GM19099 (cell line): ENCODE measurements around the gene RNF220.

ENCODE experiments used
- POLR2A ChIP-seq: IDR thresholded peaks from 3 replicates; pipeline ENCODE4 v1.6.1; 2011; ENCODE audit warnings: low read depth; ENCODE audit not compliant: insufficient read length; ENCODE audit errors: extremely low read depth

Gene RNF220

GRCh38 chr1:44641126-44642102, 236.4 kb downstream of the RNF220 start:
- no peak for TF ChIP-seq POLR2A

- no peak for TF ChIP-seq POLR2A
These were observed 237.2 kb downstream of the RNF220 start for GRCh38 chr1:44642255-44642654.

DNA sequence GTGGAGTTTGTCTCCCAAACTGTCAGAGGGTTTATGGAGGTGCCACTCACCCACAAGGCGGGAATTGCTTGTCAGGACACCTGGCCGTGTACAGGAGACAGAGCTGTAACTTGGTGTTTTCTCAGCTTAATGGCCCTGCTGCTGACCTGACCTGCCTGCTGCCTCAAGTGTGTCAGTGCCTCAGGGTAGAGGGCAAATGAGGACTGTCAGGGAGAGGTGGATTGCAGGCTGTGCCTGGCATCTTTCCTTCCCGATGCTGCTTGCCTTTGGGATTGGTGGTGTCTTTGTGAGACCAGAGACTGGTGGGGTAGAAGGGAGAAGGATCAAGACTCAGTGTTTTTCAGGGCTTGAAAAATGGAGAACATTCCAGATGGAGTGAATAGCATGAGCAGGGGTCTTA, 237.9 kb downstream of the RNF220 start:
- TF ChIP-seq POLR2A, result no peak

- no peak for TF ChIP-seq POLR2A
These were observed 238.8 kb downstream of the RNF220 start for GRCh38 chr1:44643721-44644334.

- no peak for TF ChIP-seq POLR2A
These were observed 239.8 kb downstream of the RNF220 start for GRCh38 chr1:44644806-44645205.

GRCh38 chr1:44645476-44646244, 240.6 kb downstream of the RNF220 start:
- TF ChIP-seq POLR2A, result no peak

GRCh38 chr1:44646261-44647110, 241.4 kb downstream of the RNF220 start:
- no peak for TF ChIP-seq POLR2A

DNA sequence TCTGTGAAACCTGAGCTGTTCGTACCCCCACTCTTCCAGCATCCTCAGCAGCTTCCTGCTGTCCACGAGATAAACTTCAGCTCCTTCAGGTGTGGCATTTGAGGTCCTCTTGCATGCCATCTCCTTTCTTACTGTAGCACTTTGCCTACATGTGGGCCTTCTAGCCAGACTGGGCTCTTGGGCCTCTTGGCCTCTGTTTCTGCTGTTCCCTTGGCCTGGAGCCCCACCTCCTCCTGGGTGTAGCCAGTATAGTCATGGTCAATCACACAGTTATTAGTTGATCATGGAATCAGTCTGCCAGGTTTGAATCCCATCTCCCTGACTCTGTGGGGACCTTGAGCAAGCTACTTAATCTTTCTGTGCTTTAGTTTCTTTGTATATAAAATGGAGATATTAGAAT, 242.8 kb downstream of the RNF220 start:
- no peak for TF ChIP-seq POLR2A

DNA sequence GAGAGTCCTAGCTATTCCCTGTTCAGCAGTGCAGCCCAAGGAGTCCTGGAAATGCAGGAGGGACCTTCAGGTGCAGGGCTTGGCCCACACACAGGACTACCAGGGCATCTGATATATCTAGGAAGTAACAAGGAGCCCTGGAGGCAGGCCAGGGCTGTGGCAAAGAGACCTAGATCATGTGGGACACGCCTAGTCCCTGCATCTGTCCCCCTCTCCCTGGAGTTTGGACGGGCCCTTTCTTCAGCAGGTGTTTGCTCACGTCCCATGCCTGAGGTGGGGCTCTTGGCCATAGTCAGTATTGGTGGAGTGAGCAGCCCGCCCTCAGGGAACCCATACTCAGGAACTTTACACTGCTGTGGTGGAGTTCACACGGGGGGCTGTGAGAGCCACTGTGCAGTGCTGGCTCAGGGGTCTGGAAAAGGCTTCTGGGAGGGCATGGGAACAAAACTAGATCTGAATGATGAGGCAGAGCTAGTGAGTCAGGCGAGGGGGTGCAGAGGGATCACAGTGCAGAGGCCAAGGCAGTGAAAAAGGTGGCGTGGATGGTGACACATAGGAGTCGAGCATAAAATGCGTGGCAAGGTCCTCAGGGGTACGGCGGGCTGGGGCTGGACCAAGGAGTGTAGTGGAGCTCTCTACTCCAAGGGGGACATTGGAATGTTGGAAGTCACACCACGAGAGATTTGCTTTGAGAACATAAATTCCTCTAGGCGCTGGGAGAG, 243.6 kb downstream of the RNF220 start:
- no peak for TF ChIP-seq POLR2A

GRCh38 chr1:44649788-44650158, 244.7 kb downstream of the RNF220 start:
- no peak for TF ChIP-seq POLR2A

- no peak for TF ChIP-seq POLR2A
These were observed 245.2 kb downstream of the RNF220 start for GRCh38 chr1:44650159-44650831.

DNA sequence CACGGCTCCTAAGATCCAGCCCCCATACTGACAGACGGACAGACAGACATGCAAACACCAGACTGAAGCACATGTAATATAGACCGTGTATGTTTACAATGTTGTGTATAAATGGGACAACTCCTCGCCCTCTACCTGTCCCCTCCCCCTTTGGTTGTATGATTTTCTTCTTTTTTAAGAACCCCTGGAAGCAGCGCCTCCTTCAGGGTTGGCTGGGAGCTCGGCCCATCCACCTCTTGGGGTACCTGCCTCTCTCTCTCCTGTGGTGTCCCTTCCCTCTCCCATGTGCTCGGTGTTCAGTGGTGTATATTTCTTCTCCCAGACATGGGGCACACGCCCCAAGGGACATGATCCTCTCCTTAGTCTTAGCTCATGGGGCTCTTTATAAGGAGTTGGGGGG, 246.0 kb downstream of the RNF220 start:
- TF ChIP-seq POLR2A, result no peak

GRCh38 chr1:44652445-44653106, 247.5 kb downstream of the RNF220 start:
- no peak for TF ChIP-seq POLR2A
